ENCODE data around the gene BRIP1. TPM values are rescaled to one million over a fixed set of nuclear protein-coding genes. Genes with fewer than 3 reads are reported as not detected.
A peak's percentile ranks its signal among the peaks of the same experiment; 100 is the strongest.

Gene BRIP1
- total RNA-seq, 1 donor = 6.2 TPM

GRCh38 chr17:61757168-61757567 lies 106.2 kb downstream of the BRIP1 start:
- Histone ChIP-seq H3K36me3 (ENCODE audit: insufficient read depth, low read length) (no peaks in the 10 kb centered on the region), H3K9me3 (ENCODE audit: low read depth, low read length) (no peaks in the 10 kb centered on the region), H3K79me2 (ENCODE audit: insufficient read depth, low read length) (no peaks in the 10 kb centered on the region), H3K27me3 (ENCODE audit: insufficient read depth, low read length) (no peaks in the 10 kb centered on the region), H2AFZ (ENCODE audit: low read length) (peak overlapping the region; percentile 87), H3K4me2 (ENCODE audit: insufficient read depth, low read length) (peak overlapping the region; percentile 50), H3K4me3 (ENCODE audit: insufficient read depth, low read length) (no peak overlapping the region), H3K27ac (ENCODE audit: low read depth, low read length) (no peak overlapping the region), H4K20me1 (ENCODE audit: insufficient read depth, low read length) (no peaks in the 10 kb centered on the region), H3K4me1 (ENCODE audit: insufficient read depth, low read length) (no peaks in the 10 kb centered on the region)
- no peak for DNase-seq (ENCODE audit: insufficient read length, low spot score, missing footprints)
- TF ChIP-seq, protein P1, sequence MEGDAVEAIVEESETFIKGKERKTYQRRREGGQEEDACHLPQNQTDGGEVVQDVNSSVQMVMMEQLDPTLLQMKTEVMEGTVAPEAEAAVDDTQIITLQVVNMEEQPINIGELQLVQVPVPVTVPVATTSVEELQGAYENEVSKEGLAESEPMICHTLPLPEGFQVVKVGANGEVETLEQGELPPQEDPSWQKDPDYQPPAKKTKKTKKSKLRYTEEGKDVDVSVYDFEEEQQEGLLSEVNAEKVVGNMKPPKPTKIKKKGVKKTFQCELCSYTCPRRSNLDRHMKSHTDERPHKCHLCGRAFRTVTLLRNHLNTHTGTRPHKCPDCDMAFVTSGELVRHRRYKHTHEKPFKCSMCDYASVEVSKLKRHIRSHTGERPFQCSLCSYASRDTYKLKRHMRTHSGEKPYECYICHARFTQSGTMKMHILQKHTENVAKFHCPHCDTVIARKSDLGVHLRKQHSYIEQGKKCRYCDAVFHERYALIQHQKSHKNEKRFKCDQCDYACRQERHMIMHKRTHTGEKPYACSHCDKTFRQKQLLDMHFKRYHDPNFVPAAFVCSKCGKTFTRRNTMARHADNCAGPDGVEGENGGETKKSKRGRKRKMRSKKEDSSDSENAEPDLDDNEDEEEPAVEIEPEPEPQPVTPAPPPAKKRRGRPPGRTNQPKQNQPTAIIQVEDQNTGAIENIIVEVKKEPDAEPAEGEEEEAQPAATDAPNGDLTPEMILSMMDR (IDR thresholded peaks at IDR 0.05; ENCODE audit: extremely low read depth, low read depth, low read length) = no peak

DNA sequence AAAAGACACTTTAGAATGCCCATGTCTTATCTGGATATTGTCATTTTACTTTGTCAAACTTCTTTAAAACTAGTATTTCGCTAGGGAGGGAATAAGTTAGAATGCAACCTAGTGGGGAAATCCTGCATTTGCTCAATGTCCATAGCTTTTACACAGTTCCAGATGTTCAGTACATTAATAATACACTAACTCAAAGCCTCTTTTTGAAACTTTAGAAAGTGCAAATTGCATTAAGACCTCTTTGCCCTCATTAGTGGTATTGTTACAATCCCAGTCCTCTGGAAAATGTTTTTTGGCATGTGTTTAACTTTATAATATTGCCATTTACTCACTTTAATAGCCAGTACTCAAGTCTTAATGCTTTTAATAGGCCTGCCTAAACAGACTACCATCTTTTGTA lies 106.8 kb downstream of the BRIP1 start:
- Histone ChIP-seq H3K4me2 (ENCODE audit: insufficient read depth, low read length) (no peak overlapping the region), H4K20me1 (ENCODE audit: insufficient read depth, low read length) (no peaks in the 10 kb centered on the region), H2AFZ (ENCODE audit: low read length) (no peak overlapping the region), H3K9me3 (ENCODE audit: low read depth, low read length) (no peaks in the 10 kb centered on the region), H3K4me1 (ENCODE audit: insufficient read depth, low read length) (no peaks in the 10 kb centered on the region), H3K36me3 (ENCODE audit: insufficient read depth, low read length) (no peaks in the 10 kb centered on the region), H3K27me3 (ENCODE audit: insufficient read depth, low read length) (no peaks in the 10 kb centered on the region), H3K79me2 (ENCODE audit: insufficient read depth, low read length) (no peaks in the 10 kb centered on the region), H3K27ac (ENCODE audit: low read depth, low read length) (no peak overlapping the region), H3K4me3 (ENCODE audit: insufficient read depth, low read length) (no peak overlapping the region)
- TF ChIP-seq, protein P1 (IDR thresholded peaks at IDR 0.05; ENCODE audit: extremely low read depth, low read depth, low read length) = no peak
- no peak for DNase-seq (ENCODE audit: insufficient read length, low spot score, missing footprints)

DNA sequence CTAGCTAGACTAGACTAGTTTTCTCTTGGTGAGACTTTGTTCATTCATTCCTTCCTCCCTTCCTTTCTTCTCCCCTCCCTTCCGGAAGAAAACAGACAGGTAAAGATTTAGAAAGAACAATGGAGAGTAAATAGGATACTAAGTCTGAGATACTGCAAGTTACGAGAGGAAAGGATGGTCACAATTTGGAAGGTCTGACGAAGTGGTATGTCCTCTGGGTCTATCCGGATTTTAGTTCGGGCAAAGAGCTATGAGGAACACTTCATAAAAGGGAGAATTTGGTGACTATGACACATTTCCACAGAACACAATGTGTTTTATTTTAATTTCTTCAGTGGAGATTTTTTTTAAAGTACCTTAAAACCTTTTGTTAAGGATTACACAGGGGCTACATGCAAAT lies 107.7 kb downstream of the BRIP1 start:
- Histone ChIP-seq H3K27ac (ENCODE audit: low read depth, low read length) (no peak overlapping the region), H3K79me2 (ENCODE audit: insufficient read depth, low read length) (no peaks in the 10 kb centered on the region), H3K27me3 (ENCODE audit: insufficient read depth, low read length) (no peaks in the 10 kb centered on the region), H4K20me1 (ENCODE audit: insufficient read depth, low read length) (no peaks in the 10 kb centered on the region), H3K9me3 (ENCODE audit: low read depth, low read length) (no peaks in the 10 kb centered on the region), H3K4me1 (ENCODE audit: insufficient read depth, low read length) (no peaks in the 10 kb centered on the region), H3K4me2 (ENCODE audit: insufficient read depth, low read length) (no peak overlapping the region), H3K4me3 (ENCODE audit: insufficient read depth, low read length) (no peak overlapping the region), H3K36me3 (ENCODE audit: insufficient read depth, low read length) (no peaks in the 10 kb centered on the region), H2AFZ (ENCODE audit: low read length) (no peak overlapping the region)
- no peak for DNase-seq (ENCODE audit: insufficient read length, low spot score, missing footprints)
- TF ChIP-seq, protein P1 (IDR thresholded peaks at IDR 0.05; ENCODE audit: extremely low read depth, low read depth, low read length) = no peak

- Histone ChIP-seq H3K36me3 (ENCODE audit: insufficient read depth, low read length) (no peaks in the 10 kb centered on the region), H3K4me3 (ENCODE audit: insufficient read depth, low read length) (no peak overlapping the region), H2AFZ (ENCODE audit: low read length) (no peak overlapping the region), H3K27me3 (ENCODE audit: insufficient read depth, low read length) (no peaks in the 10 kb centered on the region), H3K4me1 (ENCODE audit: insufficient read depth, low read length) (no peaks in the 10 kb centered on the region), H3K4me2 (ENCODE audit: insufficient read depth, low read length) (no peak overlapping the region), H3K9me3 (ENCODE audit: low read depth, low read length) (no peaks in the 10 kb centered on the region), H3K79me2 (ENCODE audit: insufficient read depth, low read length) (no peaks in the 10 kb centered on the region), H4K20me1 (ENCODE audit: insufficient read depth, low read length) (no peaks in the 10 kb centered on the region), H3K27ac (ENCODE audit: low read depth, low read length) (no peak overlapping the region)
- DNase-seq (ENCODE audit: insufficient read length, low spot score, missing footprints) = no peak
- TF ChIP-seq, protein P1 (IDR thresholded peaks at IDR 0.05; ENCODE audit: extremely low read depth, low read depth, low read length) = no peak
Measured at GRCh38 chr17:61755078-61755477, 108.2 kb downstream of the BRIP1 start.
